H9 (cell line): ENCODE results near the gene MYL9. TPM values are rescaled to one million over a fixed set of nuclear protein-coding genes. Genes with fewer than 3 reads are reported as not detected.

ENCODE experiments used
- DNase-seq: peaks from one replicate; pipeline ENCODE4 v3.0.0-alpha.2; 2017
- H2AFZ ChIP-seq: one replicate; pipeline ENCODE4 v1.6.1; 2013; ENCODE audit warnings: mild to moderate bottlenecking, low read length, control low read depth, moderate library complexity
- H2AK5ac ChIP-seq: 2 replicates; pipeline ENCODE4 v1.6.1; 2013; ENCODE audit warnings: low read length, control low read depth, mixed read lengths; ENCODE audit not compliant: insufficient read length
- H2BK120ac ChIP-seq: one replicate; pipeline ENCODE4 v1.6.1; 2013; ENCODE audit warnings: low read depth, mild to moderate bottlenecking, low read length, control low read depth, inconsistent platforms; ENCODE audit not compliant: poor library complexity, severe bottlenecking
- H2BK12ac ChIP-seq: 2 replicates; pipeline ENCODE4 v1.6.1; 2013; ENCODE audit warnings: low read length, control low read depth, mixed read lengths, low read depth; ENCODE audit not compliant: insufficient read length
- H2BK15ac ChIP-seq: 2 replicates; pipeline ENCODE4 v1.6.1; 2013; ENCODE audit warnings: low read depth, low read length, control low read depth
- H2BK20ac ChIP-seq: one replicate; pipeline ENCODE4 v1.6.1; 2013; ENCODE audit warnings: low read depth, mild to moderate bottlenecking, low read length, control low read depth, inconsistent platforms; ENCODE audit not compliant: poor library complexity, severe bottlenecking
- H2BK5ac ChIP-seq: 2 replicates; pipeline ENCODE4 v1.6.1; 2013; ENCODE audit warnings: low read length, control low read depth, mixed read lengths; ENCODE audit not compliant: insufficient read length
- H3K14ac ChIP-seq: 2 replicates; pipeline ENCODE4 v1.6.1; 2013; ENCODE audit warnings: low read length, control low read depth; ENCODE audit not compliant: insufficient read depth
- H3K18ac ChIP-seq: 2 replicates; pipeline ENCODE4 v1.6.1; 2013; ENCODE audit warnings: low read depth, mild to moderate bottlenecking, mixed read lengths, low read length, control low read depth; ENCODE audit not compliant: insufficient read length
- H3K23ac ChIP-seq: 2 replicates; pipeline ENCODE4 v1.6.1; 2013; ENCODE audit warnings: low read length, control low read depth, mixed read lengths, low read depth; ENCODE audit not compliant: insufficient read length
- H3K23me2 ChIP-seq: 2 replicates; pipeline ENCODE4 v1.6.1; 2013; ENCODE audit warnings: low read depth, mild to moderate bottlenecking, mixed read lengths, low read length, control low read depth; ENCODE audit not compliant: insufficient read length, poor library complexity, severe bottlenecking
- H3K27ac ChIP-seq: 2 replicates; pipeline ENCODE4 v1.5.1; 2013; ENCODE audit warnings: low read length, control low read depth, mixed read lengths, low read depth; ENCODE audit not compliant: insufficient read length
- H3K27me3 ChIP-seq: 2 replicates; pipeline ENCODE4 v1.6.1; 2013; ENCODE audit warnings: low read length, control low read depth, inconsistent platforms; ENCODE audit not compliant: insufficient read depth
- H3K4ac ChIP-seq: 2 replicates; pipeline ENCODE4 v1.6.1; 2013; ENCODE audit warnings: low read depth, mild to moderate bottlenecking, control low read depth, inconsistent platforms, low read length, moderate library complexity
- H3K4me1 ChIP-seq: 2 replicates; pipeline ENCODE4 v1.6.1; 2013; ENCODE audit warnings: low read length, control low read depth, inconsistent platforms; ENCODE audit not compliant: insufficient read depth
- H3K4me2 ChIP-seq: 2 replicates; pipeline ENCODE4 v1.6.1; 2013; ENCODE audit warnings: low read length, control low read depth, mixed read lengths; ENCODE audit not compliant: insufficient read length, insufficient read depth
- H3K56ac ChIP-seq: 2 replicates; pipeline ENCODE4 v1.6.1; 2013; ENCODE audit warnings: low read depth, mild to moderate bottlenecking, mixed read lengths, low read length, control low read depth; ENCODE audit not compliant: insufficient read length
- H3K79me1 ChIP-seq: 2 replicates; pipeline ENCODE4 v1.6.1; 2013; ENCODE audit warnings: low read depth, mild to moderate bottlenecking, moderate library complexity, low read length, control low read depth, inconsistent platforms; ENCODE audit not compliant: insufficient read depth, poor library complexity, severe bottlenecking
- H3K79me2 ChIP-seq: 2 replicates; pipeline ENCODE4 v1.6.1; 2013; ENCODE audit warnings: low read length, control low read depth, inconsistent platforms; ENCODE audit not compliant: insufficient read depth
- H3K9ac ChIP-seq: 2 replicates; pipeline ENCODE4 v1.6.1; 2013; ENCODE audit warnings: low read length, control low read depth, mixed read lengths; ENCODE audit not compliant: insufficient read length; ENCODE audit errors: extremely low read depth
- H3K9me3 ChIP-seq: one replicate; pipeline ENCODE4 v1.6.1; 2013; ENCODE audit warnings: low read depth, low read length, inconsistent platforms; ENCODE audit not compliant: control insufficient read depth
- H3T11ph ChIP-seq: one replicate; pipeline ENCODE4 v1.6.1; 2013; ENCODE audit warnings: mild to moderate bottlenecking, low read length, control low read depth, inconsistent platforms
- H4K20me1 ChIP-seq: one replicate; pipeline ENCODE4 v1.6.1; 2013; ENCODE audit not compliant: control insufficient read depth, insufficient read length, insufficient read depth
- H4K5ac ChIP-seq: 2 replicates; pipeline ENCODE4 v1.6.1; 2013; ENCODE audit warnings: low read depth, mild to moderate bottlenecking, mixed read lengths, low read length, control low read depth; ENCODE audit not compliant: insufficient read length
- H4K8ac ChIP-seq: replicated peaks from 2 replicates; pipeline ENCODE4 v1.6.1; 2013; ENCODE audit warnings: low read length, control low read depth, mixed read lengths, low read depth; ENCODE audit not compliant: insufficient read length
- H4K91ac ChIP-seq: 2 replicates; pipeline ENCODE4 v1.6.1; 2013; ENCODE audit warnings: low read depth, mild to moderate bottlenecking, moderate library complexity, mixed read lengths, low read length, control low read depth; ENCODE audit not compliant: insufficient read length
- H3K27ac Mint-ChIP-seq, 3 experiments: 2 replicates in 2 of 3; 3 replicates in 1 of 3; pipeline ENCODE4 v1.8.0; 2020 to 2021; ENCODE audit warnings: mixed read lengths in 3 of 3, mild to moderate bottlenecking in 1 of 3, moderate library complexity in 1 of 3
- H3K27me3 Mint-ChIP-seq: 2 replicates; pipeline ENCODE4 v1.8.0; 2021; ENCODE audit warnings: low read depth, mild to moderate bottlenecking, moderate library complexity, mixed read lengths
- H3K36me3 Mint-ChIP-seq, 3 experiments: 2 replicates in 2 of 3; 3 replicates in 1 of 3; pipeline ENCODE4 v1.8.0; 2020 to 2021; ENCODE audit warnings: low read depth in 3 of 3, mixed read lengths in 3 of 3; ENCODE audit not compliant: insufficient read depth in 1 of 3
- H3K4me1 Mint-ChIP-seq, 2 experiments: 2 replicates each; pipeline ENCODE4 v1.8.0; 2020; ENCODE audit warnings: mixed read lengths in 2 of 2
- H3K4me3 Mint-ChIP-seq, 2 experiments: 2 replicates in 1 of 2; 3 replicates in 1 of 2; pipeline ENCODE4 v1.8.0; 2020 to 2021; ENCODE audit warnings: mild to moderate bottlenecking in 2 of 2, mixed read lengths in 2 of 2, moderate library complexity in 1 of 2
- H3K9me3 Mint-ChIP-seq, 2 experiments: 2 replicates in 1 of 2; 3 replicates in 1 of 2; pipeline ENCODE4 v1.8.0; 2020; ENCODE audit warnings: mild to moderate bottlenecking in 2 of 2, mixed read lengths in 2 of 2, moderate library complexity in 1 of 2
- CTCF ChIP-seq: fragments of 200-600 bp; sonication (generic); conservative IDR thresholded peaks from 3 replicates; pipeline ENCODE4 v1.8.0; 2021; ENCODE audit warnings: antibody characterized with exemption, mild to moderate bottlenecking
- WGBS: extraction: QIAGEN DNeasy Blood & Tissue Kit; methylation state at CpG from one replicate; pipeline ENCODE4 v1.1.7; 2013; ENCODE audit warnings: missing lambda C conversion rate, low lambda C conversion rate, mixed read lengths; ENCODE audit not compliant: insufficient read length; ENCODE audit errors: extremely low coverage; 5-methylcytosine and 5-hydroxymethylcytosine counted together
- total RNA-seq: library from RNA; stranded (reverse); gene quantifications from 2 replicates; pipeline ENCODE4 v1.2.1, GENCODE V29; 2021

Gene MYL9
- total RNA-seq, 1 experiment from 2014 or later, result 218 TPM

GRCh38 chr20:36572701-36573102 is 31.4 kb downstream of the MYL9 start:
- H3K27me3 ChIP-seq, result no peaks in the 10 kb centered on the region
- peak overlapping the region; percentile 63 for H3K9ac ChIP-seq
- no peak overlapping the region for H2BK120ac ChIP-seq
- TF ChIP-seq CTCF, result no peak
- peak; percentile 51 for DNase-seq
- H4K8ac ChIP-seq, result no peak overlapping the region
- peak overlapping the region; percentile 52 for H3K4me2 ChIP-seq
- H2BK12ac ChIP-seq, result peak overlapping the region; percentile 85
- H3K27me3 Mint-ChIP-seq, result no peaks in the 10 kb centered on the region
- H3T11ph ChIP-seq, result no peak overlapping the region
- H3K18ac ChIP-seq, result peak overlapping the region; percentile 65
- peak overlapping the region; percentile 93 for H3K14ac ChIP-seq
- peaks cover 1 to 10% (median 5%) of the 10 kb centered on the region in 3 experiments; a peak in 6 of 7 replicates for H3K36me3 Mint-ChIP-seq
- no peak overlapping the region for H3K4ac ChIP-seq
- no peak overlapping the region for H2BK15ac ChIP-seq
- H3K27ac Mint-ChIP-seq, result peak overlapping the region; percentile 98 to 99 (median 99)
- H3K56ac ChIP-seq, result no peak overlapping the region
- peak overlapping the region; percentile 10 for H3K27ac ChIP-seq
- H4K91ac ChIP-seq, result peak overlapping the region; percentile 18
- H2BK20ac ChIP-seq, result no peak overlapping the region
- H3K4me1 ChIP-seq, result peaks cover 8% of the 10 kb centered on the region
- H3K79me1 ChIP-seq, result no peaks in the 10 kb centered on the region
- H3K4me1 Mint-ChIP-seq, result peaks cover 56% of the 10 kb centered on the region in 2 experiments
- no peaks in the 10 kb centered on the region for H3K9me3 ChIP-seq
- WGBS, result no CpG with 5 or more reads among the region's 20 CpGs
- peaks cover 7% of the 10 kb centered on the region; the same call in 1 of the 2 replicates for H3K79me2 ChIP-seq
- H3K4me3 Mint-ChIP-seq, result peak overlapping the region; percentile 76 to 77
- no peaks in the 10 kb centered on the region; a peak in 1 of 5 replicates for H3K9me3 Mint-ChIP-seq
- no peak overlapping the region for H4K5ac ChIP-seq
- peaks cover 30% of the 10 kb centered on the region for H3K23me2 ChIP-seq
- H2AFZ ChIP-seq, result no peak overlapping the region
- H3K23ac ChIP-seq, result no peak overlapping the region
- H2BK5ac ChIP-seq, result peak overlapping the region; percentile 80
- no peaks in the 10 kb centered on the region for H4K20me1 ChIP-seq
- no peak overlapping the region for H2AK5ac ChIP-seq
